GM23338 (cell line): ENCODE data around the gene ADGRL3. TPM values are rescaled to one million over a fixed set of nuclear protein-coding genes. Genes with fewer than 3 reads are reported as not detected.

Experiments used
- ATAC-seq: fragments of 200-7000 bp; cut with Tn5 transposase; 3 replicates; pipeline ENCODE4 v1.9.1; 2020
- DNase-seq: peaks from one replicate; pipeline ENCODE4 v3.0.0-alpha.2; 2015; ENCODE audit warnings: low spot score
- H2AFZ ChIP-seq: fragments of 200-600 bp; sonication (generic); 2 replicates; pipeline ENCODE4 v1.8.0; 2016; ENCODE audit warnings: antibody characterized with exemption, mild to moderate bottlenecking, moderate library complexity
- H3F3A ChIP-seq: fragments of 200-600 bp; sonication (generic); replicated peaks from 2 replicates; pipeline ENCODE4 v1.8.0; 2017; ENCODE audit warnings: antibody characterized with exemption, mixed run types, low read depth
- H3K27ac ChIP-seq: fragments of 200-600 bp; sonication (generic); 2 replicates; pipeline ENCODE4 v1.6.1; 2016; ENCODE audit warnings: low read depth
- H3K27me3 ChIP-seq: fragments of 200-600 bp; sonication (generic); 2 replicates; pipeline ENCODE4 v1.8.0; 2016; ENCODE audit warnings: mild to moderate bottlenecking, mixed run types, moderate library complexity; ENCODE audit not compliant: insufficient read depth
- H3K36me3 ChIP-seq: fragments of 200-600 bp; sonication (generic); 2 replicates; pipeline ENCODE4 v1.8.0; 2016; ENCODE audit warnings: mild to moderate bottlenecking; ENCODE audit not compliant: insufficient read depth
- H3K4me1 ChIP-seq: fragments of 200-600 bp; sonication (generic); 2 replicates; pipeline ENCODE4 v1.8.0; 2016; ENCODE audit warnings: mild to moderate bottlenecking, moderate library complexity; ENCODE audit not compliant: insufficient read depth
- H3K4me2 ChIP-seq: fragments of 200-600 bp; sonication (generic); 2 replicates; pipeline ENCODE4 v1.7.1; 2017; ENCODE audit warnings: mixed run types
- H3K4me3 ChIP-seq: fragments of 200-600 bp; sonication (generic); 2 replicates; pipeline ENCODE4 v1.6.1; 2016; ENCODE audit warnings: mixed run types
- H3K79me2 ChIP-seq: fragments of 200-600 bp; sonication (generic); replicated peaks from 2 replicates; pipeline ENCODE4 v1.8.0; 2017; ENCODE audit warnings: mild to moderate bottlenecking; ENCODE audit not compliant: insufficient read depth
- H3K9me2 ChIP-seq: fragments of 200-600 bp; sonication (generic); 2 replicates; pipeline ENCODE4 v1.8.0; 2017; ENCODE audit not compliant: insufficient read depth
- H4K20me1 ChIP-seq: fragments of 200-600 bp; sonication (generic); replicated peaks from 2 replicates; pipeline ENCODE4 v1.8.0; 2017; ENCODE audit warnings: mild to moderate bottlenecking; ENCODE audit not compliant: insufficient read depth
- H3K27ac Mint-ChIP-seq: 2 replicates; pipeline ENCODE4 v1.8.0; 2020; ENCODE audit warnings: inconsistent platforms, mild to moderate bottlenecking, moderate library complexity, mixed read lengths
- H3K27me3 Mint-ChIP-seq: 3 replicates; pipeline ENCODE4 v1.8.0; 2022; ENCODE audit warnings: low read depth, mild to moderate bottlenecking, moderate library complexity, mixed read lengths, inconsistent platforms; ENCODE audit not compliant: insufficient read depth, poor library complexity
- H3K36me3 Mint-ChIP-seq: 3 replicates; pipeline ENCODE4 v1.8.0; 2021; ENCODE audit warnings: low read depth, mild to moderate bottlenecking, inconsistent platforms, moderate library complexity, mixed read lengths
- H3K4me1 Mint-ChIP-seq: 3 replicates; pipeline ENCODE4 v1.8.0; 2020; ENCODE audit warnings: mild to moderate bottlenecking, inconsistent platforms, mixed read lengths
- H3K4me3 Mint-ChIP-seq: 3 replicates; pipeline ENCODE4 v1.8.0; 2021; ENCODE audit warnings: moderate library complexity, mild to moderate bottlenecking, inconsistent platforms, mixed read lengths
- H3K9me3 Mint-ChIP-seq: 3 replicates; pipeline ENCODE4 v1.8.0; 2020; ENCODE audit warnings: moderate library complexity, mild to moderate bottlenecking, inconsistent platforms, mixed read lengths
- CREB1 ChIP-seq: fragments of 250-450 bp; sonication (Bioruptor Pico); IDR thresholded peaks from 2 replicates; pipeline ENCODE4 v1.5.0; 2020; ENCODE audit warnings: low read depth, mild to moderate bottlenecking, moderate library complexity
- ETS1 ChIP-seq: IDR thresholded peaks from 2 replicates; pipeline ENCODE4 v1.6.1; 2016; ENCODE audit warnings: antibody characterized with exemption
- EZH2 ChIP-seq: fragments of 200-600 bp; sonication (generic); IDR thresholded peaks from one replicate; pipeline ENCODE4 v1.8.0; 2017; ENCODE audit warnings: antibody characterized with exemption, mild to moderate bottlenecking, low read depth; ENCODE audit not compliant: unreplicated experiment
- EZH2phosphoT487 ChIP-seq: fragments of 200-600 bp; sonication (generic); IDR thresholded peaks from one replicate; pipeline ENCODE4 v1.8.1; 2018; ENCODE audit warnings: antibody characterized with exemption; ENCODE audit not compliant: unreplicated experiment
- JUNB ChIP-seq: IDR thresholded peaks from one replicate; pipeline ENCODE4 v1.6.1; 2016; ENCODE audit warnings: antibody characterized with exemption; ENCODE audit not compliant: unreplicated experiment
- NANOG ChIP-seq: IDR thresholded peaks from 2 replicates; pipeline ENCODE4 v1.6.1; 2016; ENCODE audit warnings: antibody characterized with exemption, borderline replicate concordance
- POLR2AphosphoS5 ChIP-seq: IDR thresholded peaks from 2 replicates; pipeline ENCODE4 v1.6.1; 2016; ENCODE audit warnings: antibody characterized with exemption, low read depth
- STAT1 ChIP-seq: IDR thresholded peaks from one replicate; pipeline ENCODE4 v1.6.1; 2016; ENCODE audit warnings: antibody characterized with exemption; ENCODE audit not compliant: unreplicated experiment
- ZNF114 ChIP-seq: fragments of 250-450 bp; sonication (Bioruptor Pico); IDR thresholded peaks from 2 replicates; pipeline ENCODE4 v1.5.0; 2020; ENCODE audit warnings: mild to moderate bottlenecking, moderate library complexity
- ZNF331 ChIP-seq: fragments of 250-450 bp; sonication (Bioruptor Pico); IDR thresholded peaks from 2 replicates; pipeline ENCODE4 v1.5.0; 2020; ENCODE audit warnings: low read depth, mild to moderate bottlenecking, moderate library complexity
- polyA plus RNA-seq: library from polyadenylated mRNA; unstranded; fragments of >200 nt; fragmentation: Nextera tagmentation; extraction: Ambion mirVana; gene quantifications from 2 replicates; pipeline ENCODE4 v1.2.1, GENCODE V29; 2016
- total RNA-seq: library from RNA; depleted of rRNA; stranded (reverse); fragments of >200 nt; shearing (Covaris generic); gene quantifications from 2 replicates; pipeline ENCODE4 v1.2.3, GENCODE V29; 2014
- TF ChIP-seq, protein P1 (sequence below): IDR thresholded peaks from one replicate; pipeline ENCODE4 v1.6.1; 2018; ENCODE audit warnings: antibody characterized with exemption; ENCODE audit not compliant: unreplicated experiment
- TF ChIP-seq, protein P2 (sequence below), 2 experiments: fragments of 200-600 bp in 1 of 2; sonication (generic) in 1 of 2; conservative IDR thresholded peaks; 2 replicates each; pipeline versions ENCODE4 v1.5.1 to v1.6.1; 2016 to 2017; ENCODE audit warnings: antibody characterized with exemption in 2 of 2, low read depth in 2 of 2, mild to moderate bottlenecking in 2 of 2, moderate library complexity in 1 of 2
- TF ChIP-seq, protein P3 (sequence below): fragments of 250-450 bp; sonication (Bioruptor Pico); IDR thresholded peaks from 2 replicates; pipeline ENCODE4 v1.5.0; 2020; ENCODE audit warnings: mild to moderate bottlenecking, moderate library complexity

ADGRL3 gene
- total and polyA plus RNA-seq, 2 experiments from 2014 or later: 9.7 to 16.5 TPM

GRCh38 chr4:61763682-61764081 lies 563.6 kb downstream of the ADGRL3 start:
- no peaks in the 10 kb centered on the region for H3K9me2 ChIP-seq
- peaks cover 57% of the 10 kb centered on the region for H3F3A ChIP-seq
- DNase-seq (no peak), ATAC-seq (no peak)
- H3K27ac ChIP-seq: peak overlapping the region; percentile 73
- Mint-ChIP-seq H3K27me3 (peaks cover 88% of the 10 kb centered on the region), H3K4me3 (peak overlapping the region; percentile 100), H3K9me3 (peaks cover 100% of the 10 kb centered on the region), H3K27ac (no peak overlapping the region), H3K36me3 (peaks cover 100% of the 10 kb centered on the region), H3K4me1 (peaks cover 19% of the 10 kb centered on the region)
- no peak overlapping the region for H2AFZ ChIP-seq
- H3K79me2 ChIP-seq: peaks cover 53% of the 10 kb centered on the region
- H3K4me3 ChIP-seq: peak overlapping the region; percentile 82
- H3K27me3 ChIP-seq: peaks cover 23% of the 10 kb centered on the region
- H3K4me2 ChIP-seq: peak overlapping the region; percentile 59
- H4K20me1 ChIP-seq: peaks cover 11% of the 10 kb centered on the region; the same call in 1 of the 2 replicates
- peaks cover 96% of the 10 kb centered on the region for H3K36me3 ChIP-seq
- no peaks in the 10 kb centered on the region for H3K4me1 ChIP-seq
- TF ChIP-seq NANOG (no peak), CREB1 (no peak), ZNF114 (CRISPR knock-in tag) (no peak), EZH2 (no peak), JUNB (no peak), ZNF331 (CRISPR knock-in tag) (no peak), POLR2AphosphoS5 (no peak), STAT1 (no peak), ETS1 (no peak), EZH2phosphoT487 (no peak)
- TF ChIP-seq, protein P1, sequence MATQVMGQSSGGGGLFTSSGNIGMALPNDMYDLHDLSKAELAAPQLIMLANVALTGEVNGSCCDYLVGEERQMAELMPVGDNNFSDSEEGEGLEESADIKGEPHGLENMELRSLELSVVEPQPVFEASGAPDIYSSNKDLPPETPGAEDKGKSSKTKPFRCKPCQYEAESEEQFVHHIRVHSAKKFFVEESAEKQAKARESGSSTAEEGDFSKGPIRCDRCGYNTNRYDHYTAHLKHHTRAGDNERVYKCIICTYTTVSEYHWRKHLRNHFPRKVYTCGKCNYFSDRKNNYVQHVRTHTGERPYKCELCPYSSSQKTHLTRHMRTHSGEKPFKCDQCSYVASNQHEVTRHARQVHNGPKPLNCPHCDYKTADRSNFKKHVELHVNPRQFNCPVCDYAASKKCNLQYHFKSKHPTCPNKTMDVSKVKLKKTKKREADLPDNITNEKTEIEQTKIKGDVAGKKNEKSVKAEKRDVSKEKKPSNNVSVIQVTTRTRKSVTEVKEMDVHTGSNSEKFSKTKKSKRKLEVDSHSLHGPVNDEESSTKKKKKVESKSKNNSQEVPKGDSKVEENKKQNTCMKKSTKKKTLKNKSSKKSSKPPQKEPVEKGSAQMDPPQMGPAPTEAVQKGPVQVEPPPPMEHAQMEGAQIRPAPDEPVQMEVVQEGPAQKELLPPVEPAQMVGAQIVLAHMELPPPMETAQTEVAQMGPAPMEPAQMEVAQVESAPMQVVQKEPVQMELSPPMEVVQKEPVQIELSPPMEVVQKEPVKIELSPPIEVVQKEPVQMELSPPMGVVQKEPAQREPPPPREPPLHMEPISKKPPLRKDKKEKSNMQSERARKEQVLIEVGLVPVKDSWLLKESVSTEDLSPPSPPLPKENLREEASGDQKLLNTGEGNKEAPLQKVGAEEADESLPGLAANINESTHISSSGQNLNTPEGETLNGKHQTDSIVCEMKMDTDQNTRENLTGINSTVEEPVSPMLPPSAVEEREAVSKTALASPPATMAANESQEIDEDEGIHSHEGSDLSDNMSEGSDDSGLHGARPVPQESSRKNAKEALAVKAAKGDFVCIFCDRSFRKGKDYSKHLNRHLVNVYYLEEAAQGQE: no peak
- TF ChIP-seq, protein P2, sequence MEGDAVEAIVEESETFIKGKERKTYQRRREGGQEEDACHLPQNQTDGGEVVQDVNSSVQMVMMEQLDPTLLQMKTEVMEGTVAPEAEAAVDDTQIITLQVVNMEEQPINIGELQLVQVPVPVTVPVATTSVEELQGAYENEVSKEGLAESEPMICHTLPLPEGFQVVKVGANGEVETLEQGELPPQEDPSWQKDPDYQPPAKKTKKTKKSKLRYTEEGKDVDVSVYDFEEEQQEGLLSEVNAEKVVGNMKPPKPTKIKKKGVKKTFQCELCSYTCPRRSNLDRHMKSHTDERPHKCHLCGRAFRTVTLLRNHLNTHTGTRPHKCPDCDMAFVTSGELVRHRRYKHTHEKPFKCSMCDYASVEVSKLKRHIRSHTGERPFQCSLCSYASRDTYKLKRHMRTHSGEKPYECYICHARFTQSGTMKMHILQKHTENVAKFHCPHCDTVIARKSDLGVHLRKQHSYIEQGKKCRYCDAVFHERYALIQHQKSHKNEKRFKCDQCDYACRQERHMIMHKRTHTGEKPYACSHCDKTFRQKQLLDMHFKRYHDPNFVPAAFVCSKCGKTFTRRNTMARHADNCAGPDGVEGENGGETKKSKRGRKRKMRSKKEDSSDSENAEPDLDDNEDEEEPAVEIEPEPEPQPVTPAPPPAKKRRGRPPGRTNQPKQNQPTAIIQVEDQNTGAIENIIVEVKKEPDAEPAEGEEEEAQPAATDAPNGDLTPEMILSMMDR (conservative IDR thresholded peaks at IDR 0.05; ENCODE audit: low read depth in 2 of 2): no peak
- TF ChIP-seq, protein P3, sequence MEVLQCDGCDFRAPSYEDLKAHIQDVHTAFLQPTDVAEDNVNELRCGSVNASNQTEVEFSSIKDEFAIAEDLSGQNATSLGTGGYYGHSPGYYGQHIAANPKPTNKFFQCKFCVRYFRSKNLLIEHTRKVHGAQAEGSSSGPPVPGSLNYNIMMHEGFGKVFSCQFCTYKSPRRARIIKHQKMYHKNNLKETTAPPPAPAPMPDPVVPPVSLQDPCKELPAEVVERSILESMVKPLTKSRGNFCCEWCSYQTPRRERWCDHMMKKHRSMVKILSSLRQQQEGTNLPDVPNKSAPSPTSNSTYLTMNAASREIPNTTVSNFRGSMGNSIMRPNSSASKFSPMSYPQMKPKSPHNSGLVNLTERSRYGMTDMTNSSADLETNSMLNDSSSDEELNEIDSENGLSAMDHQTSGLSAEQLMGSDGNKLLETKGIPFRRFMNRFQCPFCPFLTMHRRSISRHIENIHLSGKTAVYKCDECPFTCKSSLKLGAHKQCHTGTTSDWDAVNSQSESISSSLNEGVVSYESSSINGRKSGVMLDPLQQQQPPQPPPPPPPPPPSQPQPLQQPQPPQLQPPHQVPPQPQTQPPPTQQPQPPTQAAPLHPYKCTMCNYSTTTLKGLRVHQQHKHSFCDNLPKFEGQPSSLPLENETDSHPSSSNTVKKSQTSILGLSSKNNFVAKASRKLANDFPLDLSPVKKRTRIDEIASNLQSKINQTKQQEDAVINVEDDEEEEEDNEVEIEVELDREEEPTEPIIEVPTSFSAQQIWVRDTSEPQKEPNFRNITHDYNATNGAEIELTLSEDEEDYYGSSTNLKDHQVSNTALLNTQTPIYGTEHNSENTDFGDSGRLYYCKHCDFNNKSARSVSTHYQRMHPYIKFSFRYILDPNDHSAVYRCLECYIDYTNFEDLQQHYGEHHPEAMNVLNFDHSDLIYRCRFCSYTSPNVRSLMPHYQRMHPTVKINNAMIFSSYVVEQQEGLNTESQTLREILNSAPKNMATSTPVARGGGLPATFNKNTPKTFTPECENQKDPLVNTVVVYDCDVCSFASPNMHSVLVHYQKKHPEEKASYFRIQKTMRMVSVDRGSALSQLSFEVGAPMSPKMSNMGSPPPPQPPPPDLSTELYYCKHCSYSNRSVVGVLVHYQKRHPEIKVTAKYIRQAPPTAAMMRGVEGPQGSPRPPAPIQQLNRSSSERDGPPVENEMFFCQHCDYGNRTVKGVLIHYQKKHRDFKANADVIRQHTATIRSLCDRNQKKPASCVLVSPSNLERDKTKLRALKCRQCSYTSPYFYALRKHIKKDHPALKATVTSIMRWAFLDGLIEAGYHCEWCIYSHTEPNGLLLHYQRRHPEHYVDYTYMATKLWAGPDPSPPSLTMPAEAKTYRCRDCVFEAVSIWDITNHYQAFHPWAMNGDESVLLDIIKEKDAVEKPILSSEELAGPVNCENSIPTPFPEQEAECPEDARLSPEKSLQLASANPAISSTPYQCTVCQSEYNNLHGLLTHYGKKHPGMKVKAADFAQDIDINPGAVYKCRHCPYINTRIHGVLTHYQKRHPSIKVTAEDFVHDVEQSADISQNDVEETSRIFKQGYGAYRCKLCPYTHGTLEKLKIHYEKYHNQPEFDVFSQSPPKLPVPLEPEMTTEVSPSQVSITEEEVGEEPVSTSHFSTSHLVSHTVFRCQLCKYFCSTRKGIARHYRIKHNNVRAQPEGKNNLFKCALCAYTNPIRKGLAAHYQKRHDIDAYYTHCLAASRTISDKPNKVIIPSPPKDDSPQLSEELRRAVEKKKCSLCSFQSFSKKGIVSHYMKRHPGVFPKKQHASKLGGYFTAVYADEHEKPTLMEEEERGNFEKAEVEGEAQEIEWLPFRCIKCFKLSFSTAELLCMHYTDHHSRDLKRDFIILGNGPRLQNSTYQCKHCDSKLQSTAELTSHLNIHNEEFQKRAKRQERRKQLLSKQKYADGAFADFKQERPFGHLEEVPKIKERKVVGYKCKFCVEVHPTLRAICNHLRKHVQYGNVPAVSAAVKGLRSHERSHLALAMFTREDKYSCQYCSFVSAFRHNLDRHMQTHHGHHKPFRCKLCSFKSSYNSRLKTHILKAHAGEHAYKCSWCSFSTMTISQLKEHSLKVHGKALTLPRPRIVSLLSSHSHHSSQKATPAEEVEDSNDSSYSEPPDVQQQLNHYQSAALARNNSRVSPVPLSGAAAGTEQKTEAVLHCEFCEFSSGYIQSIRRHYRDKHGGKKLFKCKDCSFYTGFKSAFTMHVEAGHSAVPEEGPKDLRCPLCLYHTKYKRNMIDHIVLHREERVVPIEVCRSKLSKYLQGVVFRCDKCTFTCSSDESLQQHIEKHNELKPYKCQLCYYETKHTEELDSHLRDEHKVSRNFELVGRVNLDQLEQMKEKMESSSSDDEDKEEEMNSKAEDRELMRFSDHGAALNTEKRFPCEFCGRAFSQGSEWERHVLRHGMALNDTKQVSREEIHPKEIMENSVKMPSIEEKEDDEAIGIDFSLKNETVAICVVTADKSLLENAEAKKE (CRISPR knock-in tag): no peak
